ENCODE measurements around the gene TMEM132E.

Gene TMEM132E

DNA sequence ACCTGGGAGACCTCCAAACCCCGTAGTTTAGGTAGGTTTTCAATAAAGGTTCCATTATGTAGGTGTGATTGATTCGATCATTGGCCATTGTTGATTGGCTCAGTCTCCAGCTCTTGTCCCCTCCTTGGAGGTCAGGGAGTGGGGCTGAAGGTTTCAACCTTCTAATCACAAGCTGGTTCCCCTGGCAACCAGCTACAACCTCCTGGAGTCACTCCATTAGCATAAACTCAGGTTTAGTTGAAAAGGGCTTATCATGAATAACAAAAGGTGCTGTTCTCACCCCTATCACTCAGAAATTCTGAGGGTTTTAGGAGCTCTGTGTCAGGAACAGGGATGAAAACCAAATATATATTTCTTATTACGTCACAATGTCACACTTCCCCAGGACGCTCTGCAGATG lies 28.5 kb downstream of the TMEM132E start:
- POLR2A ChIA-PET: no interaction called here
- no peak for DNase-seq (ENCODE audit: extremely low spot score)
- CTCF ChIA-PET: no interaction called here
- TF ChIP-seq CTBP1 (IDR thresholded peaks at IDR 0.05; ENCODE audit: borderline replicate concordance): no peak
- no peak for TF ChIP-seq FOXK2 (IDR thresholded peaks at IDR 0.05)
- TF ChIP-seq SUZ12 (IDR thresholded peaks at IDR 0.05): no peak
- no peak for TF ChIP-seq PKNOX1 (IDR thresholded peaks at IDR 0.05)
- TF ChIP-seq BHLHE40 (IDR thresholded peaks at IDR 0.05; ENCODE audit: borderline replicate concordance): no peak
- TF ChIP-seq LEF1 (IDR thresholded peaks at IDR 0.05; ENCODE audit: borderline replicate concordance): no peak
- TF ChIP-seq HDGF (IDR thresholded peaks at IDR 0.05; ENCODE audit: borderline replicate concordance): no peak
- TF ChIP-seq FOXM1 (IDR thresholded peaks at IDR 0.05; ENCODE audit: borderline replicate concordance): no peak
- TF ChIP-seq FOXA1 (IDR thresholded peaks at IDR 0.05): no peak
- no peak for TF ChIP-seq L3MBTL2 (conservative IDR thresholded peaks at IDR 0.05)

DNA sequence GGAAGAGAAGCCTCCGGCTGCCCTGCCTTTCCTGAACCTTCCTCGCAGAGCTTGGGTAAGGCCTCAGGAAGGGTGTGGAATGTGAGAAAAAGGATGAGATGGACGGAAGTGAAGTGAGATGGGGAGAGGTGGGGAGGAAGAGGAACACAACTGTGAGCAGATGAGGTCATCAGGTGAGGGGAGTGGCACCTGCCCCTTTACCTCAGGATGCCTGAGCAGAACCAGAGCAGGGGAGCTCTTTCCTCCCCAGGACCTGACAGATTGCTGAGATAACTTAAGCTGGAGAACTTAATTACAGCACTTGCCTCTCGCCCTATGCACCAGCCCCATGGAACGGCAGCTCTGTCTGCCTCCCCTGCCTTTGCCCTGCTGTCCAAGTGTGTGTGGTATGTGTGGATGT lies 29.8 kb downstream of the TMEM132E start:
- no peak for DNase-seq (ENCODE audit: extremely low spot score)
- TF ChIP-seq ARNT (IDR thresholded peaks at IDR 0.05) (no peak), CTBP1 (IDR thresholded peaks at IDR 0.05; ENCODE audit: borderline replicate concordance) (no peak), TARDBP (IDR thresholded peaks at IDR 0.05) (no peak), HDGF (IDR thresholded peaks at IDR 0.05; ENCODE audit: borderline replicate concordance) (no peak), LEF1 (IDR thresholded peaks at IDR 0.05; ENCODE audit: borderline replicate concordance) (no peak), SUZ12 (IDR thresholded peaks at IDR 0.05) (no peak), ZNF384 (IDR thresholded peaks at IDR 0.05) (no peak), PKNOX1 (IDR thresholded peaks at IDR 0.05) (no peak), BHLHE40 (IDR thresholded peaks at IDR 0.05; ENCODE audit: borderline replicate concordance) (no peak), FOXA1 (IDR thresholded peaks at IDR 0.05) (no peak), ELF4 (IDR thresholded peaks at IDR 0.05) (no peak), SP1 (IDR thresholded peaks at IDR 0.05) (no peak), FOXK2 (IDR thresholded peaks at IDR 0.05) (no peak), FOXM1 (IDR thresholded peaks at IDR 0.05; ENCODE audit: borderline replicate concordance) (no peak), NFRKB (IDR thresholded peaks at IDR 0.05) (no peak), L3MBTL2 (conservative IDR thresholded peaks at IDR 0.05) (no peak)
- ChIA-PET CTCF (interaction anchor here (0.8 to 1.6 kb wide), 3 partner anchors 12 to 67 kb away, joined by 3 to 4 read pairs (median 4); no protein-coding TSS in a partner anchor), POLR2A (interaction anchor here (0.9 kb wide), 1 partner anchor 30 kb away, joined by 3 read pairs; the partner anchor contains the start of gene TMEM132E)

DNA sequence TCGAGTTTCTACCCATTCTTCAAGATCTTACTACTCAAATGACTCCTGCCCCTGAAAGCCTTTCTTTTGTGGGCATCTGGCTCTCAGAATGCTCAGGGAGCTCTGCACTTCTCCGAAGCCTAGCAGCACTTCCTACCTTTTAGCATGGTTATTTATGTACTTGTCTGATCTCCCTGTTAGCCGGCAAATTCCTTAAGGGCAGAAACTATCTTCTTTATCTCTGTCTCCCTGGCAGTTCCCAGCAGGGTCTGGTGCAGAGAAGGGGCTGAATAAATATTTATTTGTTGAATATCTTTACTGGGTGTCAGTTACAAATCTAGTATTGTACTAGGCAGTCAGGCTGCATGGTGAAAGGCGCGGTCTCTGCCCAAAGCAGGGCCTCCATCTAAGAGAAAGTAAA lies 30.7 kb downstream of the TMEM132E start:
- POLR2A ChIA-PET: interaction anchor here (0.9 kb wide), 1 partner anchor 31 kb away, joined by 3 read pairs; the partner anchor contains the start of gene TMEM132E
- CTCF ChIA-PET: interaction anchor here (0.8 to 1.6 kb wide), 3 partner anchors 11 to 68 kb away, joined by 3 to 4 read pairs (median 4); no protein-coding TSS in a partner anchor
- TF ChIP-seq TARDBP (IDR thresholded peaks at IDR 0.05) (no peak), LEF1 (IDR thresholded peaks at IDR 0.05; ENCODE audit: borderline replicate concordance) (no peak), HDGF (IDR thresholded peaks at IDR 0.05; ENCODE audit: borderline replicate concordance) (no peak), BHLHE40 (IDR thresholded peaks at IDR 0.05; ENCODE audit: borderline replicate concordance) (no peak), FOXA1 (IDR thresholded peaks at IDR 0.05) (no peak), NFRKB (IDR thresholded peaks at IDR 0.05) (no peak), L3MBTL2 (conservative IDR thresholded peaks at IDR 0.05) (no peak), CTBP1 (IDR thresholded peaks at IDR 0.05; ENCODE audit: borderline replicate concordance) (no peak), FOXK2 (IDR thresholded peaks at IDR 0.05) (no peak), ZNF384 (IDR thresholded peaks at IDR 0.05) (no peak), FOXM1 (IDR thresholded peaks at IDR 0.05; ENCODE audit: borderline replicate concordance) (no peak)
- DNase-seq (ENCODE audit: extremely low spot score): no peak

DNA sequence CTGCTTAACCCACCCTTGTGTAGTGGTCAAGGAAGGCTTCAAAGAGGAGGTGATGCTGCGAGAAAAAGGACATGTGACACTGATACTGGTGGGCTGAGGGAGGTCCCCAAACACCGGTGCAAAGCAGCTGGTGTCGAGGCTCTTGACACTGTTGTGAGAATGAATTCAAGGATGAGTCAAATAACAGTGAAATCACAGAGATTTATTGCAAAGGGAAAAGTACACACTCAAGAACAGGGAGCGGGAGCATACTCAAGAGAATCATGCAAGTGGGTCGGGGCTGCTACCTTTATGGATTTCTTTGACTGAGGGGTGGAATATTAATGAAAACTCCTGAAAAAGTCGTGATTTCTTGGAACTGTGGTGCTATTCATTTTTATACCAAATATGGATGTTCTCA lies 31.1 kb downstream of the TMEM132E start:
- POLR2A ChIA-PET: no interaction called here
- no peak for TF ChIP-seq FOXK2 (IDR thresholded peaks at IDR 0.05)
- no peak for TF ChIP-seq SUZ12 (IDR thresholded peaks at IDR 0.05)
- no peak for TF ChIP-seq CTBP1 (IDR thresholded peaks at IDR 0.05; ENCODE audit: borderline replicate concordance)
- no peak for TF ChIP-seq LEF1 (IDR thresholded peaks at IDR 0.05; ENCODE audit: borderline replicate concordance)
- no peak for TF ChIP-seq L3MBTL2 (conservative IDR thresholded peaks at IDR 0.05)
- TF ChIP-seq ARNT (IDR thresholded peaks at IDR 0.05): no peak
- no peak for TF ChIP-seq TARDBP (IDR thresholded peaks at IDR 0.05)
- no peak for TF ChIP-seq ZNF384 (IDR thresholded peaks at IDR 0.05)
- no peak for TF ChIP-seq BHLHE40 (IDR thresholded peaks at IDR 0.05; ENCODE audit: borderline replicate concordance)
- TF ChIP-seq ELF4 (IDR thresholded peaks at IDR 0.05): no peak
- no peak for DNase-seq (ENCODE audit: extremely low spot score)
- CTCF ChIA-PET: interaction anchor here (1.6 kb wide), 1 partner anchor 68 kb away, joined by 3 read pairs; no protein-coding TSS in a partner anchor

GRCh38 chr17:34613064-34614019 lies 34.0 kb downstream of the TMEM132E start:
- DNase-seq (ENCODE audit: extremely low spot score): no peak
- no peak for TF ChIP-seq FOXM1 (IDR thresholded peaks at IDR 0.05; ENCODE audit: borderline replicate concordance)
- TF ChIP-seq SP1 (IDR thresholded peaks at IDR 0.05): no peak
- no peak for TF ChIP-seq NFRKB (IDR thresholded peaks at IDR 0.05)
- TF ChIP-seq BHLHE40 (IDR thresholded peaks at IDR 0.05; ENCODE audit: borderline replicate concordance): no peak
- no peak for TF ChIP-seq HDGF (IDR thresholded peaks at IDR 0.05; ENCODE audit: borderline replicate concordance)
- ChIA-PET CTCF (interaction anchor here (0.9 to 1.1 kb wide), 2 partner anchors 71 to 94 kb away, joined by 3 to 4 read pairs; no protein-coding TSS in a partner anchor), POLR2A (interaction anchor here (0.6 to 2.6 kb wide), 2 partner anchors 32 to 34 kb away, joined by 4 to 9 read pairs; partner anchors contain the start of gene TMEM132E)

- TF ChIP-seq SUZ12 (IDR thresholded peaks at IDR 0.05) (no peak), FOXK2 (IDR thresholded peaks at IDR 0.05) (no peak), TARDBP (IDR thresholded peaks at IDR 0.05) (no peak), L3MBTL2 (conservative IDR thresholded peaks at IDR 0.05) (no peak), LEF1 (IDR thresholded peaks at IDR 0.05; ENCODE audit: borderline replicate concordance) (no peak), BHLHE40 (IDR thresholded peaks at IDR 0.05; ENCODE audit: borderline replicate concordance) (no peak), SP1 (IDR thresholded peaks at IDR 0.05) (no peak), NFRKB (IDR thresholded peaks at IDR 0.05) (no peak), ZNF384 (IDR thresholded peaks at IDR 0.05) (no peak), FOXM1 (IDR thresholded peaks at IDR 0.05; ENCODE audit: borderline replicate concordance) (no peak), HDGF (IDR thresholded peaks at IDR 0.05; ENCODE audit: borderline replicate concordance) (no peak), ELF4 (IDR thresholded peaks at IDR 0.05) (no peak), ARNT (IDR thresholded peaks at IDR 0.05) (no peak), PKNOX1 (IDR thresholded peaks at IDR 0.05) (no peak), CTBP1 (IDR thresholded peaks at IDR 0.05; ENCODE audit: borderline replicate concordance) (no peak), FOXA1 (IDR thresholded peaks at IDR 0.05) (no peak)
- CTCF ChIA-PET: interaction anchor here (1.1 kb wide), 1 partner anchor 72 kb away, joined by 4 read pairs; no protein-coding TSS in a partner anchor
- no peak for DNase-seq (ENCODE audit: extremely low spot score)
- POLR2A ChIA-PET: interaction anchor here (1.1 kb wide), 1 partner anchor 12 kb away, joined by 4 read pairs; no protein-coding TSS in a partner anchor
Observed at GRCh38 chr17:34614698-34615097, 35.3 kb downstream of the TMEM132E start.
